GM18505 (cell line): Measurements from ENCODE around the gene BICD1.

ENCODE experiments used
- ATAC-seq: cut with Tn5 transposase; IDR thresholded peaks from one replicate; pipeline ENCODE4 v1.9.1; 2021; ENCODE audit not compliant: unreplicated experiment
- POLR2A ChIP-seq: IDR thresholded peaks from 4 replicates; pipeline ENCODE4 v1.6.1; 2011; ENCODE audit warnings: borderline replicate concordance; ENCODE audit not compliant: insufficient read depth, insufficient read length; ENCODE audit errors: extremely low read depth

BICD1 gene

DNA sequence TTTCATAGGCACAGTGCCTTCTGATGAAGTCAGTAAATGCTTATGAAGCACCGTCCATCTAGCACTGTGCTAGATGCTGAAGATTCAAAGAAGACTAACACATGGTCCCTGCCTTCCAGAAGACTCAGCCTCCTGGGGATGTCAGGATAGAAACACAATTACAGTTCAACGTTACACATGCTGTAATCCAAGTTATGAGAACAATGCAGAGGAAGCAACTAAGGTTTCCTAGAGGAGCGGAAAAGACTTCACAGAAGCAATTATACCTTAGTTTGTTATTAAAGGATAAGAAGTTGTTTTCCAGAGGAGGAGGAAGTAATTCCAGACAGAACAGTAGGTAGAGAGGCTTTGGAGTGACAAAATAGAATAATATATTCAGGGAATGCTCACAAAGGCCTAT lies 225.8 kb downstream of the BICD1 start:
- ATAC-seq = no peak
- no peak for TF ChIP-seq POLR2A

DNA sequence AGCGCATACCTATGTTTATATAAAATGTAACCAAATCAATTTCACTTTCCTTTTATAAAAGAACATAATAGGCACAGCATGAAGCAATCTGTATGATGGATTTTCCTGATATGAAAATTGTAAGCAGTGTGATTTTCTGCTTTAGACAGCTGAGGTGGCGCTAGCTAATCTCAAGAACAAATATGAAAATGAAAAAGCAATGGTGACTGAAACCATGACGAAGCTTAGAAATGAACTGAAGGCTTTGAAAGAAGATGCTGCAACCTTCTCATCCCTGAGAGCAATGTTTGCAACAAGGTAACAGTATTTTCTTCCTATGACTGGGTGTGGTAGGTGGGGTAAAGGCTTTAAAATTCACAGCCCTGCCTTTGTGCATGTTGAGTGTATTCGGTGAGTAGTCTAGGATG lies 227.7 kb downstream of the BICD1 start:
- ATAC-seq = no peak
- no peak for TF ChIP-seq POLR2A

DNA sequence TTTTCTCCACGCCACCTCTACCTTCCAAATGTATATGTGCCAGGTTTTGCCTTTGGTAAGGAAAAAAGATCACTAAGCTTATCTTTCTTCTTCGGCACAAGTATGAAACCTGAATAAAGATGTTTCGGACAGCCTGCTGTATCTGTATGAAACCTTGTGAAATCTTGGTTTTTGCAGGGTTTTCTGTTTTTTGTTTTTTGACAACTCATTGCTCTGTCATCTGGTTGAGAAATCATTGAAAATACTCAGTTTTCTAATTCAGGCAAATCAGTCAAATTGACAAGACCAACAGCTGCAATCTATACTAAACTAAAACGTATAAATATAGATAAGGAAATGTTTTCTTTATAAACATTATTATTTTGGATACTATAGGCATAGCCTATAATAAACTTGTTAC lies 229.6 kb downstream of the BICD1 start:
- ATAC-seq = no peak
- TF ChIP-seq POLR2A = no peak

DNA sequence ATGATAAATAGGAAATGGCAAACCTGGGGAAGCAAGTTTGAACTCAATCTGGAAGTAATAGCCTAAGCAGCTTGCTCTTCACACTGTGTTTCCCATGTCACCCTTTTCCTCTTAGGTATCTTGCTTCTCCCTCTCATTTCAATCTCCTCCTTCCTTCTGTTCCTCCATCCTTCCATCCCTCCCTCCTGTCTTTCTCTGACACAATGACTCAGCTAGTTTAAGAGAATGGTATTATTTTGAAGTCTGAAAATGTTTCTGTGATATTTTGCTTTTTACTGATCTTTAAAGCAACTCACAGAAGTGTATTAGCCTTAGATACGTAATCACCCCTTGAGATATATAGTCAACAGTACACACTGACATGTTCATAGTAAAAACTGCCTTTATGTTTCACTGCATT lies 236.8 kb downstream of the BICD1 start:
- TF ChIP-seq POLR2A = no peak
- no peak for ATAC-seq

DNA sequence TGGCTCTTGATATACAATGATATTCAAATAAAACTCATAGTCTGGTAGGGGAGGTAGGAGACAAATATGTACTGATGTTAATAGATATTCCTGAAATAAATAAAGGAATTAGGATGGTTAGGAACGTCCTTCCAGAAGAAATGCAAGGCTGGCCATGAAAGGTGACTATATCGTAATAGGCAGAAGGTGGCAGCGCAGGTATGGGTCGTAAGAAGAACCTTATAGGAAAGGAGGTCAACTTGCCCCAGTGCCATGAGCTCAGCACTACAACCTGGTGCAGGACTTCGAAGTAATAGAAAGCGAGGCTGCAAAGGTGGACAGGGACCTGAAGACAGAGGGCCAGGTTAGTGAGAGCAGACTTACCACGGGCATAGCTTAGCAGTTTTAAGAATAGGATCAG lies 237.4 kb downstream of the BICD1 start:
- no peak for ATAC-seq
- no peak for TF ChIP-seq POLR2A

DNA sequence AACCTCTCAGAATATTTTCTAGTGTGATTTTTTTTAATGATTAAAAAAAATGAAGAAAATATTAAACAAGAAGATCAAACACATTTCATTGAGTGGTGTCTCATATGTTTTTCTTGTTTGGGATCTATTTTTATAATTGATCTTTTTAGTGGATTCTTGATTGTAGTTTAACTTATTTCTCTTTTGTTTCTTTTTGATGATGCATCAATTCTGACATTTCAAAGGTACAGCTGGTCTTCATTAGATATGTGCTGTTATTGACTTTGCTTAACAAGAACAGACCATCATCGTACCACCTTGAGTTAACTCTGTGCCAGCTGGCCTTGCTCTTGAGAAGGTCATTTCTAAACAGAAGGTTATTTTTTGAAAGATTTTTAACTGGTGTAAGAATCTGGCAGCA lies 246.9 kb downstream of the BICD1 start:
- no peak for ATAC-seq
- no peak for TF ChIP-seq POLR2A

DNA sequence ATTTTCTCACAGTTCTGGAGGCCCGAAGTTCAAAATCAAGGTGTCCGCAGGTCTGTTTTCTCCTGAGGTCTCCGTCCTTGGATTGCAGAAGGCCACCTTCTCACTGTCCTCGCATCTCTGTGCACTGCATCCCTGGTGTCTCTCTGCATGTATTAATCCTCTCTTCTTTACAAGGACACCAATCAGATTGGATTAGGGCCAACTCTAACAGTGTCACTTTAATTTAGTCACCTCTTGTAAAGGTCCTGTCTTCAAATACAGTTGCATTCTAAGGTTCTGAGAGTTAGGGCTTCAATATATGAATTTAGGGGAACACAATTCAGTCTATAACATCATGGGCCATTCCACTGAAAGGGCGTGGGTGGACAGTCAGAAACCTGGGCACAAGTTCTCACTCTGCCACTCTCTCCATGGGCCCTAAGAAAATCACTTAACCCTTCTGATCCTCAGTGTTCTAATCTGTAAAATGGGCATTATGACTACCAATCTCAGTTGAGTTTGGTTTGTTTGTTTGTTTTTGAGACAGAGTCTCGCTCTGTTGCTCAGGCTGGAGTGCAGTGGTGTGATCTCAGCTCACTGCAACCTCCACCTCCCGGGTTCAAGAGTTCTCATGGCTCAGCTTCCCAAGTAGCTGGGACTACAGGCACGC lies 251.1 kb downstream of the BICD1 start:
- TF ChIP-seq POLR2A = no peak
- ATAC-seq = no peak

DNA sequence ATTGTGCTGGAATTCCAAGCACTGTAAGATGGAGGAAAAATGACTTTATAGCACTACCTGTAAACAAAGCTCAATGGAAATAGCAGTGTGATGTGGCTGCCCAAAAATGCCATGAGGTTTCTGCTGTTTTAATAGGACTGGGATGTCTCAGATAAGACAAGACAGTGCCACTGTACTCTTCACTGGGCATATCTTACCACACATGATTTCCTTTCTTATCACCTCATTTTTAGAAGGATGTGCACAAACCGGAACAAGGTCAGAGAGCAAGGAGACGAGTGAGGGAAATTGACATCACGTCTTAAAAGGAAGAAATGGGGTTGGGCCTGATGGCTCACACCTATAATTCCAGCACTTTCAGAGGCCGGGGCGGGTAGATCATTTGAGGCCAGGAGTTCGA lies 254.3 kb downstream of the BICD1 start:
- ATAC-seq = no peak
- no peak for TF ChIP-seq POLR2A

DNA sequence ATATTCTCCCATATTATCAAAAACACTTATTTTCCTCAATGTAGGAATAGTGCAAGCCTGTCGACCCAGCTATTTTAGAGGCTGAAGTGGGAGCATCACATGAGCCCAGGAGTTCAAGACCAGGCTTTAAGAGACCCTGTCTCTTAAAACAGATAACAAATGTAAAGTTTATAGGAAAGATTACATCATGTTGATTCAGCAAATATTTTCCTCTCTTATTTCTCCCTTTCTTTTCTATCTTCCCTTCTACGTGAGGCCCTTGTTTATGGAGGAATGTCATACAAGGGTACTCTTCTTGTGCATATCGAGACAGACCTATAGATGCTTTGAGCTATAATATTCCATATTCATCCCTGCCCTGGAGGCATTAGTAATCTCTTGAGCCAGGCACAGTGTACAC lies 256.2 kb downstream of the BICD1 start:
- no peak for ATAC-seq
- TF ChIP-seq POLR2A = no peak

DNA sequence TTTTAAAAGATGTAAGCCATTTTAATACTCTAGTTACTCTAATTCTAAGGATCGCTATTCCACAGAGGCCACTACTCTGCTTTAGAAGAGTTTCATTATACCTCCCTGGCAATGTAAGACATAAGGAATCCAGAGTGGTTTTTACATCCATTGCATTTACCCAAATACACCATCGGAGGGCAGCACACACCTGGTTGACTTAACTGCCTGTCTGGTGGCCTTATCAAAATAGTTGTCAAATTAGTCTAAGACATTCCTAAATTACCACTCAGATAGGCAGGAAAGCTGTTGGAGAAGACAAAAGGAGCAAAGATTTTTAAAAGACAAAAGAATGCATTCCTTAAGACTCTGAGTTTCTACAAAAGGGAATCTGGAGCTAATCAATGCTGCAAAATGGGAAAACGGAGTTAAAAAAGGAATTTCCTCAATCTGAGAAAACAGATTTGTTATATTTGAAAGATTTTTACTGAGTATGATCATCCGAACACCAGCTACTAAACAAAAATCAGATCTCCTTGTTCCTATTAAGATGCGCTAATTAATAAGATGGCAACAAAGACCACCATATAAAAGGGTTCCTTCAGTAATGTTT lies 258.9 kb downstream of the BICD1 start:
- no peak for ATAC-seq
- TF ChIP-seq POLR2A = no peak

DNA sequence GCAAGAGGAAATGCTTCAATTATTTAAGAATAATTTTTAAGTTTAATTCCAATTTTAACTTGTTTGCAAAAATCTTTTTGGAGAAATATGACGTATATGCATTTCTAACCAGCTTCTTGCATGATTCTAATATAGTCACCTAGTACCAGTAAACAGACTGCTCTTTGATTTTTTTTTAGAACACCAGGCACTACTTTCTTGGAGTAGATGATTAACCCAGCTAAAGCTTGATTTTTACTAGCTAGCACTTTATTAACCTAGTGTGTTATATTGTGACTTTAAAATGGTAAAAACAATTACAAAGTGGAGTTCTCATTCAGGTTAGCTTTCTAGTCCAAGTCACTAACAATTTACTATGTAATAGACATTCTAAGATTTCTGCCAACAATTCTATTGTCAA lies 260.1 kb downstream of the BICD1 start:
- no peak for TF ChIP-seq POLR2A
- no peak for ATAC-seq

DNA sequence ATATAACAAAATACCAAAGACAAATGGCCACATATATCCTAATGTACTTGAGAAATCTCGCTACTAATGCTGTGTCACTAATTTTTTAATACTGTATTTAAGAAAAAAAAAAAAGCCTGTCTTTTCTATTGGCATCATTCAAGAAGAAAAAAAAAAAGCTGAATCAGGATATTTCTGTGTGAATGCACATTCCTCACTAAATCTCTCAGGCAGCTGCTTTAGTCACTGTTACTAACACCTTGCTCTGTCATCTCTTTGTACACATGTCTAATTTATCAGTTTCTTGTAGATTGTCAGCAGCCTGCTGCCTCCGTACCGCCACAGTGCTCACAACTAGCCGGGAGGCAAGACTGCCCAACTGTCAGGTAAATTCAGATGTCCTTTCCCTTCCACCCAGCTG lies 260.7 kb downstream of the BICD1 start:
- TF ChIP-seq POLR2A = no peak
- no peak for ATAC-seq

DNA sequence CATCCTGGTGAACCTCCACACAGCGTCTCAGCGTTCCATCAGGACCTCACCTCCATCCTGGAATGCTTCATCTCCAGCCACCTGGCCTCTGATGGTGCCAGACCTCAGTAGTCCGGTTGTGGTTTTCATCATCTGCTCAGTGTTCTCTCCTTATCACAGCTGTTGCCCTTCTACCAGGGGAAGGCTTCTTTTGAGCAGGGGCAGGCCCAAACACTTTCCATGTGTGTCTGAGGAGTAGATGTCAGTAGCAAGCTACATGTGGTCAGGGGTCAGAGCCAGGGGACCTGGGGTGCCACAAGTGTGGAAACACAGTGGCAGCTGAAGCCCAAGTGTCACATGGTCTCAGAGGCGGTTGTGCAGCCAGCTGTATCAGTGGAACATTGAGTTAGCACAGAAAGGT lies 262.6 kb downstream of the BICD1 start:
- no peak for ATAC-seq
- no peak for TF ChIP-seq POLR2A

DNA sequence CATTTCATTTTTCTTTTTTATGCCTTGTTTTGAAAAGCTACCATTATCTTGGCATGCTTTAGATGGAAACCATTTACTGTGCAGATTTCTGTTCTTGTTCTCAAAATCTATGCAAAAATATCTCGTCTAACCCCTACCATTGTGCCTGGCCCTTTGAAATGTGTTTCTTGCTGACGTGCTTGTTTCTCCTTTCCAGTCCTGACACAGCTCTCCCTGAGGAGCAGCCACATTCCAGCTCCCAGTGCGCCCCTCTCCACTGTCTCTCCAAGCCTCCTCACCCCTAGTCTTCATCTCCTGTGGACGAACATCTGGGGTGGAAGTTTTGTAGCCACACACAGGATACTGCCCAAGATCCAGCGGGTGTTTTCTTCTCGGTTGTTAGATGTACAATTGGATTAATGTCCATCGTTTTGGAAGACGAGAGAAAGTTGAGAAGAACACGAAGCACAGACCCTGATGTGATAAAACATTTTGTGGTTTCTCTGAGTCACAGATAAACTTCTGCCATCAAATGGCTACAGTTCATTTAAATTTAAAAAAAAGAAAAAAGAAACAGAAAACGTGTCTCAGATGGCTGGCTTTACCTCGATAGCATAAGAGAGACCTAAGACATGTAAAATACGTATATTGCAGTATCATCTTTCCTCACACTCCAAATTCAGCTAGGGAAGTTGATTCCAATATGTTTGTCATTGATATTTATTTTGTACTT lies 270.9 kb downstream of the BICD1 start:
- no peak for TF ChIP-seq POLR2A
- ATAC-seq = no peak
